ENCODE results near the gene KIF1C.
A peak's percentile ranks its signal among the peaks of the same experiment; 100 is the strongest.

KIF1C gene

DNA sequence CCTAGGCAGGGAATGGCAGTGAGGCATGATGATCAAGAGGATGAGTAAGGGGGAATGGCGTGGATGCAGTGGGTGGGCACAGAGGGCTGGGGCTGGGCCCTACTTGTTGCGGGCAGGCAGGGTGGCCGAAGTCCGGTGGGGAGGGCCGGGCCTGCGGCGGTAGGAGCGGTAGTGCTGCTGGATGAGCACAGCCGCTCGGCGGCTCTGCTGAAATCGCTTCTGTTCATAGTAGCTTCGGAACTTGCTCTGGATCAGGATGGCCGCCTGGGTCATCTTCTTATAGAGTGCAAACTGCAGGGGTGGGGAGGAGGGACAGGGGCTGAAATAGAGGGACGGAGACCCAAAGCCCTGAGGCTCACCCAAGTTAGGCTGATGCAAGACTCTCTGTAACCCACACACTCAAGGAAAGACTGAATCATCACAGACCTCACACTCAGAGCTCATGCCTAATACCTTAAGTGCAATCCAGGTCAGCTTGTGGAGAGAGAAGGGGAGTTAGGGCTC is 28.7 kb upstream of the KIF1C start:
- no peak for DNase-seq

DNA sequence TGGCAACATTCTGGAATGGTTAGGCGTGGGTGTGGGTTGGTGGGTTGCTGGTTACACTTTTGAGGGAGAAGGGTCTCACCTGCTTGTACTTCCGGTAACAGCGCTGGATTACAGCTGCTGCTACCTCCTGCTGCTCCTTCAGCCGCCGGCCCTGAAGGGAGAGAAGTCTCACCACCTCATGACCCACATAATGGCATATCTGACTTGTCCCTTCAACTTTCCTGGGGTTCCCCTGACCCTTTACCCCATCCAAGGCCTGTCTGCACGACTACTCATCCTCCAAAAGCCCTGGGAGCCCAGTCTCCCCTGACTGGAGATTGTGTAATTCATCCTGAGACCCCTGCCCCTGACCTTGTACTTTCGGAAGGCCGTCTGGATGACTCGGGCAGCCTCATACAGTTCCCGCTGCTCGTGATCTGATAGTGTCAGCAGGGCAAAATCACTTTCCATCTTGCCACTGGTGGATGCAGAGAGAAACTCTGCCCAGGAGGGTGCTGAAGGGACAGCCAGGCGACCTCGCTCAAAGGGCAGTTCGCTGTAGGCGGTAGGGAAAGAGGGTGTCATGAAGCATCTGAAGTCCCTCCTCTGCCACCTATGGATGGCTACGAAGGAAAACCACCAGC is 28.1 kb upstream of the KIF1C start:
- DNase-seq = no peak

DNA sequence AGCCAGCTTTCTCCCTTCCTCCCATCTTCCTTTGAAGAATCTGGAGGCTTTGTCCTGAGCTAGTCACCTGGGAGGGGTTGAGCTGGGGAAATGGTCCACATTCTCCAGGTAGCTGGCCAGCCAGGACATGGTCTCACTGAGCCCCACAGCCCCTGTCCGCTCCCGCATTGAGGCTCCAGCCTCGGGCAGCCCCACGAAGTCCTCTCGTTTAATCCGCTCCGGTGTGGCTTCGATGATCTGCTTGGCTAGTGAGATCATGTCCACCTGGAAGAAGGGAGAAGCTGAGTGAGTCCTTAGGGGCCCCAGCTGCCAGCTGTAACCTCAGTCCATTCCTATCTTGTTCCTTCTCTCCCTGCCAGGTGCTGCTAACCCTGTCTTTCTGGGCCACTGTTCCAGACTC is 27.5 kb upstream of the KIF1C start:
- DNase-seq = no peak

DNA sequence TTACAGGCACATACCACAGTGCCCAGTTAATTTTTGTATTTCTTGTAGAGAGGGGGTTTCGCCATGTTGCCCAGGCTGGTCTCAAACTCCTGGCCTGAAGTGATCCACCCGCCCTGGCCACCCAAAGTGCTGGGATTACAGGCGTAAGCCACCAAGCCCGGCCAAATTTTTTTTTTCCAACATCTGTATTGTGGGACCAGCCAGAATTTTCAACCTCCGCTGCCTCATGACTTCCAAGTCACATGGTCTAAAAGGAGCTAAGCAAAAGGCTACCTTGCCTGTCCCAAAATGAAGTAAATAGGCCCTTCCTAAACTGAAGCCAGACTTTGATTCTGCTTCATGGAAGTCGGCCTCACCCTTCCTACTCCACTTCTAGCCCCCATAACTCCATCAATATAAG is 25.9 kb upstream of the KIF1C start:
- DNase-seq = no peak

DNA sequence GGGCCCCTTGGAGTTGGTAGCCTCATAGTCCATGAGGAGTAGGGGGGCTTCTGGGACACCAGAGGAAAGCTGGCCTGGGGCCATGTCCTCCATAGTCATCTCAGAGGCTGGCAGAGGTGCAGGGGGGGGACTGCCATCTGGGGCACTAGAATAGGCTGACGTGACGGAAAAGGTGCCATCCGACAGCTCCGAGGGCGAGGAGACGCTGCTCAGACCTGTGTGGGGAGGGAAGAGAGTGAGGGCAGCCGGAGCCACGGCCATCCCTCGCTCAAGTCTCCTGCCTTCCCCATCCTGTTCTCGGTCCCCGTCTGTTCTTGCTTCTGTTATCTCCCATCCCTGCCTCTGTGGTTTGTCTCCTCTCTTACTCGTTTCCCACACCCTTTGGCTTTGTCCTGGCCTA is 25.4 kb upstream of the KIF1C start:
- no peak for DNase-seq

DNA sequence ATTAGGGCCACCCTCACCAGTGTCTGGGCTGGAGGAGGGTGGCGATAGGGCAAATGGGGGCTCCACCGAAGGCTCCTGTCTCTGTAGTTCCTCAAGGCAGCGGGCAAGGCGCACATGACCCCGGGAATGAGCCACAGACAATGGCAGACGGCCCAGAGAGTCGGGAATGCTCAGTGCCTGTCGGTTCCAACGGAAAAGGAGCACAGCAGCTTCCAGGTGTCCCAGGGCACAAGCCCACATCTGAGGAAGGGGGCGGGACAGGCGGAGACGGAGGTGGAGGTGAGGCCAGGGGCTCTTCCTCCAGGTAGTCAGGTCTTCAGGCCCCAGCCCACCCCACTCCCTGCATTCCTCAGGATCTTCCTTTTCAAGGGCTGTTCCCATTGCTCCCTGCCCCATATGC is 25.0 kb upstream of the KIF1C start:
- no peak for DNase-seq

DNA sequence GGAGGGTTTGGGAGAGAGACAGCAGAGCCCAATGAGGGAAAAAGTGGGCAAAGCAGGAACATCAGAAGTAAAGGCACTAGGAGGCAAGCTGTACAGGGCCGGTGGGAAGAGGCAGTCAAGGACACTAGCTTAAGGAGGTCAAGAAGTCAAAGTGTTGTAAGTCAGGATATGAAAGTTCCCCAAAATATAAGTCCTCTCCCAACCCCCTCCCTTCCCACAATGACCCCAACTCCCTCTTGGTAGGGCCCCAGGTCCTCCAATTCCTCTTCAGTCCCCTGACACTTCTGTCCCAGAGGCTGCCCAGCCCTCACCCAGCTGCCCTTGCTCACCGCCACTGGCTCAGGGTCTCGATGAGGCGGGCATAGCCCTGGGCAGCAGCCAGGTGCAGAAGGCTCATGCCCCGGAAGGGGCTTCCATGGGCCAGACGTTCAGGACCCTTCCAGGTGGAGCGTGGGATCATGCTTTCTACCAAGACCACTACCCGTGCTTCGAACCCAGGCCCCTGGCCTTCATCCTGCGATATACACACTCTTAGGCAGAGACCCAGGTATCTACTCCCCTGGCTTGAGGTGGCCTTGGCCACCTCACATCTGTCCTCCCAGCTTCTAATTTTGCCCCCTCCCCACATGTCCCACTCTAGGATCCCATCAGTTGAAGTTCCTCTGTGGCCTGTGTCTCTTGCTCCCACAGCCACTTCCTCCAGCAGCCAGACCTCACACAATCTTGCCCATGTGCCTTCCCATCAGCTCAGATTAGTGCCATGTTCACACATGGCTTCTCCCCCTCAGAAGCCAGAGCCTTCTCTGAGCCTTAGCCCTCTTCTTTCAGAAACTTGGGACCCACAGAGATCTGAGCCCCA is 24.3 kb upstream of the KIF1C start:
- DNase-seq = no peak

DNA sequence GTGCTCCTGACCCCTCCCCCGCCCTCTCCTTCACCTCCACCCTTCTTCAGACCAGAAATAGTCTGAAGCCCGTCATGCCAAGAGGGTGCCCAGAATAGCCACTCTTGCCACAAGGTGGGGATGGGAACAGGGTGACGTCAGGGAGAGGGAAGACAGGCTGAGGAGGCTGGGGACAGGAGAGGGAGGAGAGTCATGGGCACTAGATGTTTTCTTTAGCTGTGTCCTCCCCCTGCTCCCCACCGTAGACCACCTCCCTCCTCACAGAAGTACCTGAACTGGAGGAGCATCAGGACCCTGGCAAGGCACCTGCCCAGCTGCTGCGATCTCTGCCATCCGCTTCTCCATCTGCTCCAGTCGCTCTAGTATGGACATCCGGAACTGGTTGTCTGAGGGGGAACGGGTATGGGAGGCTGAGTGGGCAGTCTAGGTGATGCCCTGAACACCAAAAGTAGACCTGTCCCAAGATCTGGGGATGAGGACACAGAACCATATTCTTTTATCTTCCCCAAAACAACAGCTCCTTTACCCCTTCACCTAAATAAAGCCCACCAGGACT is 23.6 kb upstream of the KIF1C start:
- DNase-seq = no peak

DNA sequence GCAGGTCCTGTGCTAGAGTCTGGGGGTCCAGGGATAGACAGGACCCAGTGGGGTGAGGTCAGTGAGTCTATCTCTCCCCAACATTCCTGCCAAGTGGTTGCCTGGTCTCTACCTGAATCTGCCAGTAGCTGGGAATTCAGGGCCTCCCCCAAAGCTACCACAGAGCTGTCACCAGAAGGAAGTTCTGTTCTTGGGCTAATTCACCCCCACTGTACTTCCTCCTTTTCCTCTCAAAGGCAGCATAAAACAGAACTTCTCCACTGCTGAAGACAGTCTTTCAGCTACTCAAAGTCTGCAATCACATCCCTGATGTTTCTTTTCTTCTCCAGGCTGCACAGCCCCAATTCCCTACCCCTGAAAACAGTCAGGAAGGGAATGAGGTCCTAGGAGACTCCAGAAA is 19.0 kb upstream of the KIF1C start:
- no peak for DNase-seq

DNA sequence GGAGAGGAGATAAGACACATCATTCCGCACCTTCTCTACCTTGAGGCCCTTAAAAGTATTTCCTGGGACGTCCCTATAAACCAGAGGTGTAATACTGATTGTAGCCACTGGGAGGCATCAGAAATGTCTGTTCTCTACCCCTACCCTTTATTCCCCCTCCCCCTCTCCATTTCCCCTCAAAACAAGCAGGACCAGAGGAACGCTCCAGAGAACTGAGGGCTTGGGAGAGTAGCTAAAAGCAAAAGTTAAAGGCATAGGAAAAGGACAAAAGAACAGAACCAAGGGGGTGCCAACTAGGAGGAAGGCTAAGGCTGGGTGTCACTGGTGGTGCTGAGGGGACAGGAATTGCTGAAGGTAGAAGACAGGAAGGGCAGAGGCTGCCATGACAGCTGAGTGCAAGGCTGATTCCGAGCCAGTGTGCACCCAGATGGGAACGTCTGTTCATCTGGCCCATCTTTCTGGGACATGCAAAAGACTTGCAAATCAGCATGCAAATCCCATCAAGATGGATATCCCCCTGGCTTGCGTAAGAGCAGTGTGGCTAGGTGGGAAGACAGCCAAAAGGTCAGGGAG is 17.0 kb upstream of the KIF1C start:
- peak; percentile 76 for DNase-seq

DNA sequence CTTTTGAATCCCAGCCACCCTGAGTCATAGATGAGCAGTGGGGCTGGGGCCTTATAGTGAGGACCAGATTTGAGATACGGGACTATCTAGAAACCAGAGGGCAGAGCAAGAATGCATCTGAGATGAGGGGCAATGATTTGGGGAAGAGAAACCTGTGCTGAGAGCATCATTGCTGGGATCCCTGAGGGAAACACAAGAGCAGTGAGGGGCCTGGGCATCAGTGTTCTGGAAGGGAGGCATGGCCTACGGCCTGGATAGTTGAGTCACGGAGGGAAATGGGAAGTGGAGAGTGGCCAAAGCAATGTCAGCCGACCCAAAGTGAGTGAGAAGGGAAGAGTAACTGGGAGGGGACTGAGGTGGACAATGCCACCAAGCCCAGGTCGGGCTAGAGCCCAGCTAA is 15.4 kb upstream of the KIF1C start:
- DNase-seq = no peak

DNA sequence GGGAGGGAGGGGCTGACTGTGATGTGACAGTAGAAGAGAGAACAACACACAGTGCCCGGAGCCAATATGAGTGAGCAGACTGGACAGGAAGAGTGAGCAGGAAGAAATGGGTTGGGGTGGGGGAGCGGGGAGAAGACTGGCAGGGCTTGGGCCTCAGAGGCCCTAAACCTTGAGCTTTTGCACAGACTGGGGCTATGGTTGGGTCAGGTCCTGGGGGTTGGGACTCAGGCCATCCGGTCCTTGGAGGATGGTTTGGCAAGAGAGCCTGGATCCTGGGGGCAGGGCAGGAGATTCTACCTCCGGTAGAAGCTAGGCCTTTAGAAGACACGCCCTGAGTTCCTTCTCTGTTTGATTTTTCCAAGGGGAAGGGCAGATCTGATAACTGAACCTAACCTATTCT is 11.3 kb upstream of the KIF1C start:
- no peak for DNase-seq

DNA sequence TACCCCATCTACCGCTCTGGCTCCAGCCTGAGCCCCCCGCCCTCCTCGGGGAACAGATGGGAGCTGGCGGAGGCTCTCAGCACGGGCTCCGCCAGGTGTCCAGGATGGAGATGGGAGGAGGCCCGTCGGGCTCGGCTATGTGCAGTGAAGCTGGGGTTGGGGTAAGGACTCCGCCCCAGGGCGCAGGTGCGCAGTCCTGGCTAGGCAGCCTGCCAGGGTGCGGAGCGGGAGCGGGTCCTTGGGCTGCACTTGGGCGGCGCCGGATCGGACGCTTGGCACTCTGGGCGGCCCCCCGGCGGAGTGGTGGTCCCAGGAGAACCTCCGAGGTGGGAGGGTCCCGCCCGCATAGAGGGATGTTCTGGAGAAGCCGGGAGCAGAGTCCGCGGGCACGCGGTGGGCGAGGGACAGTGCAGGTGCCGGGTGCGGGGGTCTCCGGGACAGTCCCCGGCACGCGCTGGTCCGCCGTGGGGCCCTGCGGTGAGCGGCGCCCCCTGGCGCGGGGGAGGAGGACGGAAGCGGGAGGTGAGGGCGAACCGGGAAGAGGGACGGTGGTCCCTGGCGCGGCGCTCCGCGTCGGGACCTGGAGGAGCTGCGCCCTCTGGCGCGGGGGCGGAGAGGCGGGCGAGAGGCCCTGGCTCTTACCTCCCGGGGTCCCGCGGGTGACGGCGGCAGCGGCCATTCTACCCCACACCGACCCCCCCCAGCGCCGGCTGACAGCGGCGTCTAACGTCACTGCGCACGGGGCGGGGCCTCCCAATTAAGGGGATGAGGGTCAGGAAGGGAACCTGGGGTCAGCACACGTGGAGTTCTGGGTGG is 10.6 kb upstream of the KIF1C start, which contains the start of gene CAMTA2:
CAMTA2 (minus strand) TSS at position 725 of the 816 bp plus-strand sequence. CDS start 1,453 bp downstream, outside the sequence.
- peak; percentile 66 for DNase-seq

DNA sequence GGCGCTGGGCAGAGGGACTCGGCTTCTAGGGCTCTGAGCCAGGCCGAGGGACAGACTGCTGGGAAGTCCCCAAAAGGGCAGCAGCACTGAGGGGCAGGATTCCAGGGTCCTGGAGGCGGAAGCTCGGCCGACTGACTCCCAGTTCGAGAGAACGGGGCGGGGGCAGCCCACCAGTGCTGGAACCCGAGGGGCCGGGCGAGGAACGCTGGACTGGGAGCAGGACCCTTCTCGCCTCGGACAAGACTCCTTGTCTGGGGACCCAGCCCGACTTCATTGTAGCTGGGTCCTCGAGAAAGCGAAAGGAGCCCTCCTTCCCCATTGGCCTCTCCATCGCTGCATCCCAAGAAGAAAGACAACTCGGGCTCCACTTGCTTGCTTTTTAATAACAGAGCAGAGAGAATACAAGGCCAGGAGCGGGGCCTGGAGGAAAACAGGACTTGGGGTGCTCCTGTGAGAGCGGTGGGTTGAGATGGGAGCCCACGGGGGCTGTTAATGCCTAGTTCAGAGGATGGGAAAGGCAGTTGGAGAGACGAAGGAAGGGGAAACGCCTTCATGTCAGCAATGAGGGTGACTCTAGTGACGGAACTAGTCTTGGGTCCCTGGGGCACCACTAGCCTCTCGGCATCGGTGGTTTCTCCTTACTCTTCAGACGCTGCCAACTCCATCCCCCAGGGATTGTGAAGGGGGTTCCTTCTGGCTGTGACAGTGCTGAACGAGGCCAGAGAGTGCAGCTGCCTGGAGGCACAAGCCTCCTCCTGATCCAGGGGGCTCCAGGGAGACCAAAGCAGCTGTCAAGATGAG is 9.8 kb upstream of the KIF1C start:
- no peak for DNase-seq

DNA sequence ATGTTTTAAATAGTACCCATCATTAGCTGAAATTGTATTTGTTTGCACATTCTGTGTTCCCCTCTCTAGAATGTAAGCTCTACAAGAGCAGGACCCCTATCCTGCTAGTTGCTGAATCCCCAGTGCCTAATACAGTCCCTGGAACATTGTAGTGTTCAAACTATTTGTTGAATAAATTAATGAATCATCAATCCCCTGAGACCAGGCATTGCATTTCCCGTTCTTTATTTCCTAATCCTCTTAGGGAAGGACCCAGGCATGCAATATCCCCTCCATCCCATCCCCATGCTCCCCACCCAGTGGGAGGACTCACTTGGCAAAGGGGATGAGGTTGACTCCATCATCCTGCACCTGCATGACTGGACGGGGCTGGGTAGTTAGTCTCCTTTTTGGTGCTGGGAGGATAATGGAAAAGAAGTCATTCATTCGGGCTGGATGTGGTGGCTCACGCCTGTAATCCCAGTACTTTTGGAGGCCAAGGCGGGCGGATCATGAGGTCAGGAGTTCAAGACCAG is 3.6 kb upstream of the KIF1C start:
- DNase-seq = no peak

DNA sequence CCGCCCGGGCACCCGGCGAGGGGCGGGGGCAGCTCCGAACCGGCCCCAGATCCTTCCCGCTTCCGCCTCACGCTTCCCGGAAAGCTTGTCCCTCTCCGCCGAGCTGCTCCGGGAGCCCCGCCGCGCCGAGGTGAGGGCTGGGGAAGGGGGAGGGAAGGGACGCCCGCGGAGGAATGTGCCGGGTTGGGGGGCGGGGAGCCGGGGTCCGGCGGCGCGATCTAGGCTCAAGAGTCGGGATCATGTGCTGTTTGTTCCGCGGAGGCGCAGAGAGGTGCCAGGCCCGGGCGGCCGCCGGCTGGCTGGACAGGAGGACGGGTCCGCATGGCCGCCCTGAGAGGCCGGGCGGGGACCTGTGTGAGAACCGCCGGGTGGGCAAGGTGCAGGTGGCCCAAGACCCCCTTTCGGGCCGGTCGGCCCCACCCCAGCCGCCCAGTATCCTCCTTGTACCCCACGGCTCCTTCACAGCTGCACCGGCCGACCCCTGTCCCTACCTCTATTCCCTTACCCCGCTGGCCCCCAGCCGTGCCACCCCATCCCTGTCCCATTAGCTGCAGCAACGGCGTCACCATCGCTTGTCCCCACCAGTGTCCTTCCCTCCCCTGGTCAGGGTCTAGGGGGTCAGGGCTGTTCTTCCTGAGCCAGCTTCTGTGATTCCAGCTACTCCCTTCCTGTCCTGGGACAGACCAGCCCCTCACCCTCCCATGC is 429 bp downstream of the KIF1C start:
- DNase-seq = no peak

DNA sequence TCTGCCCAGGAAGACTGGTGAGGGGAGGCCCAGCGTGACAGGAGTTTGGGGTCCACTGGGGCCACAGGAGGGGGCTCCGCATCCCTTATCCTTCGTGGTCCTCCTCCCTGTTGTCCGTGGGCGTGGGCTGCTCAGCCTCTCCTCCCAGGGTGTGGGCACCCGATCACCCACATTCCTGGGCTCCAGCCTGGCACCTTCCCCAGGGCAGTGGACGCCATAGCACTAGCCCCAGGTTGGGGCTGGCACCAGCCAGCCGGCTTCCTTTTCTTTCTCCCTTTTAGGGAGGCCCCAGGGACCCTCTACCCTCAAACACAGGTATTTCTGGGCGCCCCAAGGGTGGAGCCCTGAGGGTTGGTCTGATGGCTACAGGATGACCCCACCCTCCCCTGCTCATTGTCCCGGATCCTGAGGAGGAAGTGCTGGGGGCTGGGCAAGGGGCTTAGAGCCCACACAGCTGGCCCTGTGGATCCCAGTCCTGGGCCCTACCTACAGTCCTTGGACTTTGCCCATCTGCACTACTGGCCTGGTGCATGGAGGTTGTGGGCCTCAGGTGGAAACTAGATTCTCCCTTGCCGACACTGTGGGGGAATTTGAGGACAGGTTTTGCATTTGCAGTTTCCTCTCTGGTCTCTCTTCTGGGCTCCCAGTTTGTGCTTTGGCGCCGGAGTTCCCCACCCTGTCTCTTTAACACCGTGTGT is 1.1 kb downstream of the KIF1C start:
- no peak for DNase-seq

DNA sequence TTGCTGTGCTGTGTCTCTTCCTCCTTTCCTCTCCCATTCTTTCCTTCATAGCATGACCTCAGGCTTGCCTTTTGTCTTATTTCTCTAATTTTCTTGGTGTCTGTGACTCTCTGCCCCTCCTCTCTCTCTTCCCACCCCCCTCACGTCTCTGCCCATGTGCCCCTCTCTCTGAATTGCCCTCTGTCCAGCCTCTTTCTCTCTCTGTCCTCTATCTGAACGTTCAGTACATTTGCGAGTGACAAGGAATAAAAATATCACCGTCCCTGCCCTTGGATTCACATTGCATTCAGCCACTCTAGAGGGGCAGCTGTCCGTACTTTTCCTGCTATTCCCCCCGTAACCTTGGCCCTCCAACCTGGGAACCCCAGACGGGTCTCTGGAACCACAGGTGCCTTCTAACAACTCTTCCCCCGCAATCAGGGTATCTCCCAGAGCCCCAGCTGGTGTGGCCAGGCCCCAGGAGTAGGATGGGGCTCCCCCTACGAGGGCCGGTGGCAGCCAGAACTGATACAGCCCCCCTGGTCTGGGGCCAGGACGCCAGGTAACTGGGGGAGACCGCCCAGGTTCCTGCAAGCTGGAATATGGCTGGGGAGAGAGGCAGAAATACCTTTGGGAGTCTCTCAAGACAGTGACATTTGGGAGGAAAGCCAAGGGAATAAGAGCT is 1.8 kb downstream of the KIF1C start:
- DNase-seq = no peak

DNA sequence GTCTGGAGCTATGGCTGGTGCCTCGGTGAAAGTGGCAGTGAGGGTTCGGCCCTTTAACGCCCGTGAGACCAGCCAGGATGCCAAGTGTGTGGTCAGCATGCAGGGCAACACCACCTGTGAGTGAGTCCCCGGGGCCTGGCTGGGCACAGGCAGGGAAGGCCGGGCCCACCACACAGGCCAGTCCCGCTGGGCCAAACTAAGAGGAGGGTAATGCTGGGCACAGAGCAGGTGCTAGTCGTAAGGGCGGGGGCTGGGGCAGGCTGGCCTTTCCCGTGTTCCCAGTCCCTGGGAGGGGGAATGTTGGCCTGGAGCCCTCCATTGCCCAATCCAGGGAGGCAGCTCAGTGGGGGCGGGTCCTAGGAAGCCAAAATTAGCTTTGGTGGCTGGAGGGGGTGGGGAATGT is 2.5 kb downstream of the KIF1C start:
- DNase-seq = no peak

Measured in NCI-H1694 treated with DMSO at 0.1 percent for 48 hours (cell line).